Endodermal cell (in vitro differentiated cells): ENCODE results near the gene SZRD1. TPM values are rescaled to one million over a fixed set of nuclear protein-coding genes. Genes with fewer than 3 reads are reported as not detected.

Experiments
- DNase-seq: peaks from one replicate; pipeline ENCODE4 v3.0.0-alpha.2; 2017
- H3K27ac ChIP-seq: 2 replicates; pipeline ENCODE4 v1.5.1; 2013; ENCODE audit warnings: mild to moderate bottlenecking, low read depth, low read length, moderate library complexity
- H3K27me3 ChIP-seq: 2 replicates; pipeline ENCODE4 v1.6.1; 2013; ENCODE audit warnings: mild to moderate bottlenecking, low read length, moderate library complexity; ENCODE audit not compliant: insufficient read depth, control insufficient read depth, poor library complexity, severe bottlenecking
- H3K36me3 ChIP-seq: 2 replicates; pipeline ENCODE4 v1.7.0; 2013; ENCODE audit warnings: mild to moderate bottlenecking, low read length, moderate library complexity; ENCODE audit not compliant: control insufficient read depth, insufficient read depth
- H3K4me1 ChIP-seq: one replicate; pipeline ENCODE4 v1.7.0; 2013; ENCODE audit warnings: low read length; ENCODE audit not compliant: control insufficient read depth, insufficient read depth
- H3K4me3 ChIP-seq: 2 replicates; pipeline ENCODE4 v1.5.1; 2013; ENCODE audit warnings: mild to moderate bottlenecking, low read length, moderate library complexity
- H3K9ac ChIP-seq: 2 replicates; pipeline ENCODE4 v1.6.1; 2013; ENCODE audit warnings: mild to moderate bottlenecking, low read length, moderate library complexity; ENCODE audit not compliant: poor library complexity, severe bottlenecking; ENCODE audit errors: extremely low read depth
- H3K9me3 ChIP-seq: 2 replicates; pipeline ENCODE4 v1.6.1; 2013; ENCODE audit warnings: mild to moderate bottlenecking, low read length, moderate library complexity; ENCODE audit not compliant: control insufficient read depth
- H3K27ac Mint-ChIP-seq: 2 replicates; pipeline ENCODE4 v1.8.0; 2020; ENCODE audit warnings: mixed read lengths
- H3K27me3 Mint-ChIP-seq: 2 replicates; pipeline ENCODE4 v1.8.0; 2021; ENCODE audit warnings: mild to moderate bottlenecking, mixed read lengths; ENCODE audit not compliant: insufficient read depth
- H3K36me3 Mint-ChIP-seq: 2 replicates; pipeline ENCODE4 v1.8.0; 2020; ENCODE audit warnings: low read depth, mixed read lengths
- H3K4me1 Mint-ChIP-seq: 2 replicates; pipeline ENCODE4 v1.8.0; 2020; ENCODE audit warnings: mixed read lengths
- H3K4me3 Mint-ChIP-seq: 2 replicates; pipeline ENCODE4 v1.8.0; 2020; ENCODE audit warnings: mild to moderate bottlenecking, moderate library complexity, mixed read lengths
- H3K9me3 Mint-ChIP-seq: 2 replicates; pipeline ENCODE4 v1.8.0; 2020; ENCODE audit warnings: mild to moderate bottlenecking, mixed read lengths
- WGBS, 2 experiments: methylation state at CpG; one replicate each; pipeline versions ENCODE4 v1.1.5 to v1.1.7; 2013; ENCODE audit warnings: missing lambda C conversion rate in 2 of 2, mixed read lengths in 1 of 2; ENCODE audit not compliant: insufficient coverage in 1 of 2, insufficient read length in 1 of 2; 5-methylcytosine and 5-hydroxymethylcytosine counted together
- total RNA-seq, 2 donors: library from RNA; stranded (reverse); fragmentation: NEBNext Ultra II Directional in 1 of 2; extraction: Animal tissue kit (Norgen Biotek cat#: 25700) in 1 of 2; gene quantifications; 2 replicates in 1 of 2; 3 replicates in 1 of 2; pipeline ENCODE4 v1.2.1, GENCODE V29; 2021
- TF ChIP-seq, protein P1 (sequence below): fragments of 200-600 bp; sonication (generic); conservative IDR thresholded peaks from 2 replicates; pipeline ENCODE4 v1.5.0; 2021; ENCODE audit warnings: antibody characterized with exemption, mild to moderate bottlenecking

The SZRD1 gene
- total RNA-seq, 2 donors from 2014 or later = 111 to 118 TPM

DNA sequence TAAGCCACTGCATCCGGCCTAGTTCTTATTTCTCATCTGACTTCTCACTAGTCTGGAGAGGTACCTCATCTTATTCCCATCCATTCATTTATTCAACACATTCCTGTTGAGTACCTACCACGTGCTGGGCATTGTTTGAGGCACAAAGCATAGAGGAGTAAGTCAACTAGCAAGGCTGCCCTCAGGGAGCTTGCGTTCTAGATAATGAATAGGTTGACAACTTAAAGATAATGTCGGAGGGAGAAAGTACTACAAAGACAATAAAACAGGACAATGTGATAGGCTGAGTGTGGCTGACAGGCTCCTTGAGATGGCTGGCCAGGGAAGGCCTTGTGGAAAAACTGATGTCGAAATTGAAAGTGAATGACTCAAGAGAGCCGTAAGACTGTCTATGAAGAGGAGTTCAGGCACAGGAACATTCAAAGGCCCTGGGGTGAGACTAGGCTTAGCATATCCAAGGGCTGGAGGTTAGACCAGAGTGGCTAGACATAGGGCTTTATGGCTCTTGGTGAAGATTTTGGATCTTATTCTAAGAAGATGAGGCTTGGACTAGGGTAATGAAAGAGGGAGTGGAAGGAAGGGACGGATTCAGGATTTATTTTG lies 51.9 kb downstream of the SZRD1 start:
- Mint-ChIP-seq H3K9me3 (no peaks in the 10 kb centered on the region), H3K27ac (no peak overlapping the region), H3K4me3 (no peak overlapping the region), H3K36me3 (no peaks in the 10 kb centered on the region), H3K27me3 (peaks cover 12% of the 10 kb centered on the region), H3K4me1 (peaks cover 5% of the 10 kb centered on the region)
- no peaks in the 10 kb centered on the region for H3K36me3 ChIP-seq
- H3K27ac ChIP-seq = no peak overlapping the region
- TF ChIP-seq, protein P1, sequence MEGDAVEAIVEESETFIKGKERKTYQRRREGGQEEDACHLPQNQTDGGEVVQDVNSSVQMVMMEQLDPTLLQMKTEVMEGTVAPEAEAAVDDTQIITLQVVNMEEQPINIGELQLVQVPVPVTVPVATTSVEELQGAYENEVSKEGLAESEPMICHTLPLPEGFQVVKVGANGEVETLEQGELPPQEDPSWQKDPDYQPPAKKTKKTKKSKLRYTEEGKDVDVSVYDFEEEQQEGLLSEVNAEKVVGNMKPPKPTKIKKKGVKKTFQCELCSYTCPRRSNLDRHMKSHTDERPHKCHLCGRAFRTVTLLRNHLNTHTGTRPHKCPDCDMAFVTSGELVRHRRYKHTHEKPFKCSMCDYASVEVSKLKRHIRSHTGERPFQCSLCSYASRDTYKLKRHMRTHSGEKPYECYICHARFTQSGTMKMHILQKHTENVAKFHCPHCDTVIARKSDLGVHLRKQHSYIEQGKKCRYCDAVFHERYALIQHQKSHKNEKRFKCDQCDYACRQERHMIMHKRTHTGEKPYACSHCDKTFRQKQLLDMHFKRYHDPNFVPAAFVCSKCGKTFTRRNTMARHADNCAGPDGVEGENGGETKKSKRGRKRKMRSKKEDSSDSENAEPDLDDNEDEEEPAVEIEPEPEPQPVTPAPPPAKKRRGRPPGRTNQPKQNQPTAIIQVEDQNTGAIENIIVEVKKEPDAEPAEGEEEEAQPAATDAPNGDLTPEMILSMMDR = no peak
- 87 to 99% methylated on average over 6 to 7 of the region's 7 CpGs for WGBS, 2 experiments
- no peak overlapping the region for H3K9ac ChIP-seq
- H3K4me1 ChIP-seq = no peaks in the 10 kb centered on the region
- no peak overlapping the region for H3K4me3 ChIP-seq
- H3K9me3 ChIP-seq = no peaks in the 10 kb centered on the region
- H3K27me3 ChIP-seq = no peaks in the 10 kb centered on the region
- no peak for DNase-seq

DNA sequence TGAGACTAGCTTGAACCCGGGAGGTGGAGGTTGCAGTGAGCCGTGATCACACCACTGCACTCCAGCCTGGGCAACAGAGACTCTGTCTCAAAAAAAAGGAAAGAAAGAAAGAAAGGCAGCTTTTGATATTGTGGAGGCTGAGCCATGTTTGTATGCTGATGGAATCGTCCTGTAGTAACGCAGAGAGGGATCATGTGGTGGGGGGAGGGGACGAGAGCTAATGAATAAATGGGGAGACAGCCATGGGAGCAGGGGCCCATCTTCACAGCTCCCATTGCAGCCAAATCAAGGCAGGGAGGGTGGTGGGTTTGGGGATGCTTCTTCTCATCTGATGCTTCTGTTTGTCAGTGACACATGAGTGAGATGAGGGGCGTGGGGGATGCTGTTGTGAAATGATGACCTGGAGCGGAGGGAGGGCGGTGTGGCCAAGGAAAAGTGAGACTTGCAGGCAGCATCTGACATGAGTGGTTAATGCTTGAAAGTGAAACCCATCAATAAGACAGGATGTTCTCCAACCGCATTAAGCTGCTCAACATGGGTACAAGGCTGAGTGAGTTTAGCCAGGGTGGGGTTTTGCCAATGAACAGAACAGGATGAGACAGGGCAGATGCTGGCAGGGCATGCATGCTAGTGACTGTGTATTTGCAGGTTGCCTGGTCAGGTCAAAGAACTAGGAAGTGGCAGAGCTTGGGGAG lies 53.5 kb downstream of the SZRD1 start:
- 82 to 89% methylated on average over 9 of the region's 9 CpGs for WGBS, 2 experiments
- no peak overlapping the region for H3K27ac Mint-ChIP-seq

DNA sequence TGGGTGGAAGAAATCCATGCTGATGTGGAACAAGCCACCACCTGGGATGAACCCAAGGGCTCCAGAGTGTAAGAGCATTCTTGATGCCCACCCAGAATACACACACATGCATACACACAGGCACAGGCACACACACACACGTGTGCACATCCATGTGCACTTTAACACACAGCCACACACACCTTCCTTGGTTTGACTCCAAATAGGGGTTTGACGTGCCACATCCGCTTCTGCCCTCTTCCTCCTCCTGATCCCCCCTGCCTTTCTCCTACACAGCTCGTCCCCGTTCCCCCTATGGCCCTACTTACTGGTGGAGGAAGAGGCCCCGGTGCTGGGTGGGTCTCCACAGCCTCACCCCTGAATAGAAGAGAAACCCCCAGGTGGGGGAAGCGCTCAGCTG lies 54.2 kb downstream of the SZRD1 start:
- TF ChIP-seq, protein P1 = no peak
- Mint-ChIP-seq H3K27ac (no peak overlapping the region), H3K36me3 (no peaks in the 10 kb centered on the region), H3K4me3 (no peak overlapping the region), H3K4me1 (peaks cover 5% of the 10 kb centered on the region), H3K9me3 (no peaks in the 10 kb centered on the region), H3K27me3 (peaks cover 12% of the 10 kb centered on the region)
- 85 to 90% methylated on average over 2 to 7 of the region's 7 CpGs for WGBS, 2 experiments
- no peak overlapping the region for H3K4me3 ChIP-seq
- no peaks in the 10 kb centered on the region for H3K4me1 ChIP-seq
- no peaks in the 10 kb centered on the region for H3K36me3 ChIP-seq
- DNase-seq = no peak
- H3K9me3 ChIP-seq = no peaks in the 10 kb centered on the region
- no peaks in the 10 kb centered on the region for H3K27me3 ChIP-seq
- no peak overlapping the region for H3K27ac ChIP-seq
- H3K9ac ChIP-seq = no peak overlapping the region

More for the DNA sequence above, 53.5 kb downstream of the SZRD1 start:
- Histone ChIP-seq H3K36me3 (no peaks in the 10 kb centered on the region), H3K4me1 (no peaks in the 10 kb centered on the region), H3K9me3 (no peaks in the 10 kb centered on the region), H3K27ac (no peak overlapping the region), H3K4me3 (no peak overlapping the region), H3K27me3 (no peaks in the 10 kb centered on the region), H3K9ac (no peak overlapping the region)
- Mint-ChIP-seq H3K4me3 (no peak overlapping the region), H3K36me3 (no peaks in the 10 kb centered on the region), H3K4me1 (peaks cover 5% of the 10 kb centered on the region), H3K27me3 (peaks cover 12% of the 10 kb centered on the region), H3K9me3 (no peaks in the 10 kb centered on the region)
- TF ChIP-seq, protein P1 = no peak
- DNase-seq = no peak
